HepG2 (cell line): ENCODE measurements around the gene NSD2. TPM values are rescaled to one million over a fixed set of nuclear protein-coding genes. Genes with fewer than 3 reads are reported as not detected.

Source experiments
- ATF3 ChIP-seq: sonication (generic); formaldehyde crosslinking; IDR thresholded peaks from 2 replicates; pipeline ENCODE4 v1.4.0; 2020; ENCODE audit warnings: missing genetic modification reagents
- DBP ChIP-seq: sonication (generic); formaldehyde crosslinking; IDR thresholded peaks from 2 replicates; pipeline ENCODE4 v1.4.0; 2020; ENCODE audit warnings: missing genetic modification reagents; ENCODE audit errors: not compliant biosample characterization
- GPBP1L1 ChIP-seq: sonication (generic); formaldehyde crosslinking; IDR thresholded peaks from 2 replicates; pipeline ENCODE4 v1.5.0; 2020; ENCODE audit warnings: mild to moderate bottlenecking, missing genetic modification reagents
- HMGXB4 ChIP-seq, 2 experiments: sonication (generic) in 1 of 2; formaldehyde crosslinking in 1 of 2; IDR thresholded peaks; 2 replicates each; pipeline versions ENCODE4 v1.4.0 to v1.6.1; 2018 to 2020; ENCODE audit warnings: missing genetic modification reagents in 2 of 2, borderline replicate concordance in 1 of 2, low read depth in 1 of 2, mild to moderate bottlenecking in 1 of 2, missing biosample characterization in 1 of 2
- HNRNPUL1 ChIP-seq: fragments of 200-400 bp; formaldehyde crosslinking; IDR thresholded peaks from 2 replicates; pipeline ENCODE4 v1.6.1; 2017; ENCODE audit warnings: low read depth, mild to moderate bottlenecking, low read length, moderate library complexity
- NAIF1 ChIP-seq: sonication (generic); formaldehyde crosslinking; IDR thresholded peaks from 2 replicates; pipeline ENCODE4 v1.5.0; 2020; ENCODE audit warnings: mild to moderate bottlenecking, missing genetic modification reagents, borderline replicate concordance
- PBX2 ChIP-seq: IDR thresholded peaks from 2 replicates; pipeline ENCODE4 v1.6.1; 2016; ENCODE audit warnings: control low read depth
- PCBP1 ChIP-seq: fragments of 200-400 bp; formaldehyde crosslinking; IDR thresholded peaks from 2 replicates; pipeline ENCODE4 v1.6.1; 2017; ENCODE audit warnings: mild to moderate bottlenecking, low read depth, low read length, borderline replicate concordance
- SCMH1 ChIP-seq: sonication (generic); formaldehyde crosslinking; IDR thresholded peaks from 2 replicates; pipeline ENCODE4 v1.9.0; 2021; ENCODE audit warnings: missing genetic modification reagents, mild to moderate bottlenecking, borderline replicate concordance
- ZNF263 ChIP-seq: sonication (generic); formaldehyde crosslinking; IDR thresholded peaks from 2 replicates; pipeline ENCODE4 v1.4.0; 2020; ENCODE audit warnings: missing genetic modification reagents
- ZNF264 ChIP-seq: sonication (generic); formaldehyde crosslinking; IDR thresholded peaks from 2 replicates; pipeline ENCODE4 v1.4.0; 2020; ENCODE audit warnings: missing genetic modification reagents
- ZNF280D ChIP-seq: sonication (generic); formaldehyde crosslinking; IDR thresholded peaks from 2 replicates; pipeline ENCODE4 v1.5.1; 2020; ENCODE audit warnings: mild to moderate bottlenecking, missing genetic modification reagents
- ZNF75D ChIP-seq: sonication (generic); formaldehyde crosslinking; IDR thresholded peaks from 2 replicates; pipeline ENCODE4 v1.8.1; 2023; ENCODE audit warnings: missing genetic modification reagents, mild to moderate bottlenecking, borderline replicate concordance
- ZNF768 ChIP-seq: sonication (generic); formaldehyde crosslinking; IDR thresholded peaks from 2 replicates; pipeline ENCODE4 v1.4.0; 2020; ENCODE audit warnings: missing genetic modification reagents
- ZNF777 ChIP-seq: sonication (generic); formaldehyde crosslinking; IDR thresholded peaks from 2 replicates; pipeline ENCODE4 v1.4.0; 2020; ENCODE audit warnings: missing genetic modification reagents
- polyA plus RNA-seq, 8 experiments: library from polyadenylated mRNA; depleted of rRNA in 3 of 8; stranded (reverse) in 7 of 8; unstranded in 1 of 8; fragments of >200 nt; fragmentation: Illumina TruSeq in 4 of 8; extraction: Trizol in 4 of 8; gene quantifications; 2 replicates each; pipeline versions ENCODE4 v1.2.1 to v1.2.3, GENCODE V29; 2011 to 2016; ENCODE audit warnings: low read depth in 4 of 8, missing spikeins in 1 of 8, mixed read lengths in 1 of 8; ENCODE audit not compliant: insufficient read depth in 1 of 8
- total RNA-seq, 5 experiments: library from RNA; depleted of rRNA; stranded (reverse); fragments of >200 nt; fragmentation: Illumina TruSeq; extraction: Trizol; gene quantifications; 2 replicates each; pipeline ENCODE4 v1.2.3, GENCODE V29; 2016; ENCODE audit warnings: low read depth in 1 of 5

The NSD2 gene
- total and polyA plus RNA-seq, 2 of the 13 experiments (the other 11 are each of a cell fraction or from before 2014, with no cell fraction given): 22.0 to 65.9 TPM

- TF ChIP-seq HMGXB4 (CRISPR knock-in tag; IDR thresholded peaks at IDR 0.05; ENCODE audit: borderline replicate concordance in 1 of 2, low read depth in 1 of 2): no peak
- TF ChIP-seq ZNF263 (CRISPR knock-in tag): peak; percentile 63; the same call in 1 of the 2 replicates
- no peak for TF ChIP-seq SCMH1 (CRISPR knock-in tag)
- no peak for TF ChIP-seq NAIF1
- TF ChIP-seq ZNF264 (CRISPR knock-in tag): 0 out of 2 replicates have a peak, but pooled peaks have one; percentile 32
- TF ChIP-seq ZNF777: no peak
- TF ChIP-seq HNRNPUL1: no peak
- no peak for TF ChIP-seq GPBP1L1 (CRISPR knock-in tag)
- no peak for TF ChIP-seq PBX2 (CRISPR knock-in tag)
- peak; percentile 75; the same call in 1 of the 2 replicates for TF ChIP-seq ZNF768
- TF ChIP-seq PCBP1: no peak
- TF ChIP-seq DBP (CRISPR knock-in tag): peak; percentile 36
- TF ChIP-seq ZNF280D: 0 out of 2 replicates have a peak, but pooled peaks have one; percentile 36
- 0 out of 2 replicates have a peak, but pooled peaks have one; percentile 9 for TF ChIP-seq ATF3 (CRISPR knock-in tag)
- no peak for TF ChIP-seq ZNF75D
These were observed 137.4 kb downstream of the NSD2 start (continued) for GRCh38 chr4:2008671-2008920.
